ENCODE measurements around the gene ARHGAP21.

Gene ARHGAP21

DNA sequence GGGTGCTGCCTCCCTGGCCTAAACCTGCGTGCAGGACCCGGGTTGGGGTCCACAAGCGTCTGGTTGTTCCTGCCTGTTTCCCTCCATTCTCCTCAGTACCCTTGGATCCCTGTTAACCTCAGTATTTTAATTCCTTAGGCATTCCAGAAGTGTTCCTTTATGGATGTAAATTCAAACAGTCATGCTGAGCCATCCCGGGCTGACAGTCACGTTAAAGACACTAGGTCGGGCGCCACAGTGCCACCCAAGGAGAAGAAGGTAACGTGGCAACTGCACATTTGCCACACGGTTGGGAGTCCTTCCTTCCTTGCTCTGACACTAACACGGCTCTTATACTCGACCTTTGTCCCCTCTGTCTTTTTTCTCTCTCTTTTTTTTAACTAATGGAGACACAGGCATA, 187.1 kb downstream of the ARHGAP21 start:
- Mint-ChIP-seq H3K4me3 (no peak overlapping the region), H3K27me3 (no peaks in the 10 kb centered on the region), H3K27ac (no peak overlapping the region), H3K9me3 (peaks cover 3% of the 10 kb centered on the region), H3K4me1 (no peaks in the 10 kb centered on the region), H3K36me3 (no peaks in the 10 kb centered on the region)
- no peak for ATAC-seq

GRCh38 chr10:24533981-24534380, 189.7 kb downstream of the ARHGAP21 start:
- no peaks in the 10 kb centered on the region for H3K36me3 Mint-ChIP-seq
- no peak overlapping the region for H3K4me3 Mint-ChIP-seq
- no peaks in the 10 kb centered on the region for H3K4me1 Mint-ChIP-seq
- no peak overlapping the region for H3K27ac Mint-ChIP-seq
- no peak for ATAC-seq
- no peaks in the 10 kb centered on the region for H3K27me3 Mint-ChIP-seq
- peaks cover 3% of the 10 kb centered on the region for H3K9me3 Mint-ChIP-seq

All from stimulated activated memory B cell treated with anti-CD40 and anti-IgM and Interleukin-4, amounts not matched to agents 10 μg/mL and 1 μg/mL and 100 μg/mL, for 72 hours (primary cell).